ENCODE results near the gene VOPP1. TPM values are rescaled to one million over a fixed set of nuclear protein-coding genes. Genes with fewer than 3 reads are reported as not detected.

VOPP1 gene
- total RNA-seq, 1 experiment from 2014 or later = 30.3 TPM

- H2AFZ ChIP-seq (ENCODE audit: low read depth, low read length, poor library complexity, severe bottlenecking) = no peak overlapping the region
- no peak overlapping the region for H3K4me2 ChIP-seq (ENCODE audit: low read length)
- H3K9ac ChIP-seq (ENCODE audit: low read length) = no peak overlapping the region
- H3K4me1 ChIP-seq (ENCODE audit: control insufficient read depth in 1 of 2, insufficient read depth in 2 of 2, low read length in 2 of 2) = no peaks in the 10 kb centered on the region
- RAD21 ChIA-PET (ENCODE audit: low non-redundant PET in 1 of 2, low total read pairs in 2 of 2, uncharacterized antibody in 2 of 2, unreplicated experiment in 2 of 2) = no interaction called here
- no peaks in the 10 kb centered on the region for H3K79me2 ChIP-seq (ENCODE audit: insufficient read depth, low read length)
- no peaks in the 10 kb centered on the region for H3K27me3 ChIP-seq (ENCODE audit: insufficient read depth, low read length)
- no peak overlapping the region for H3K27ac ChIP-seq (ENCODE audit: low read depth, low read length)
- DNase-seq (ENCODE audit: low read depth, low spot score) (no peak), ATAC-seq (no peak)
- H3K9me3 ChIP-seq (ENCODE audit: control insufficient read depth in 1 of 2, insufficient read depth in 1 of 2, low read depth in 1 of 2, low read length in 2 of 2) = no peaks in the 10 kb centered on the region
- CTCF ChIA-PET = no interaction called here
- TF ChIP-seq ZFX (IDR thresholded peaks at IDR 0.05) (no peak), RAD21 (IDR thresholded peaks at IDR 0.05; ENCODE audit: low read depth) (no peak)
- H3K9me2 ChIP-seq (ENCODE audit: insufficient read depth) = no peaks in the 10 kb centered on the region
- no peak overlapping the region for H3K4me3 ChIP-seq (replicated peaks in 1 of 2; ENCODE audit: low read depth in 1 of 2, low read length in 2 of 2)
- BruUV-seq (replicated peaks) = no TSS peak
- H3K36me3 ChIP-seq (ENCODE audit: control insufficient read depth in 1 of 2, insufficient read depth in 2 of 2, low read length in 2 of 2) = no peaks in the 10 kb centered on the region
- POLR2A ChIA-PET = no interaction called here
- intact Hi-C loops (cut with micrococcal nuclease) = no loop called here
- H4K20me1 ChIP-seq (ENCODE audit: insufficient read depth) = no peaks in the 10 kb centered on the region
These were observed 95.2 kb downstream of the VOPP1 start for GRCh38 chr7:55476852-55477780.

- Histone ChIP-seq H3K9ac (ENCODE audit: low read length) (no peak overlapping the region), H3K36me3 (ENCODE audit: control insufficient read depth in 1 of 2, insufficient read depth in 2 of 2, low read length in 2 of 2) (no peaks in the 10 kb centered on the region), H3K4me2 (ENCODE audit: low read length) (no peak overlapping the region), H3K27ac (ENCODE audit: low read depth, low read length) (no peak overlapping the region), H3K27me3 (ENCODE audit: insufficient read depth, low read length) (no peaks in the 10 kb centered on the region), H3K4me3 (replicated peaks in 1 of 2; ENCODE audit: low read depth in 1 of 2, low read length in 2 of 2) (no peak overlapping the region), H3K9me3 (ENCODE audit: control insufficient read depth in 1 of 2, insufficient read depth in 1 of 2, low read depth in 1 of 2, low read length in 2 of 2) (no peaks in the 10 kb centered on the region), H4K20me1 (ENCODE audit: insufficient read depth) (no peaks in the 10 kb centered on the region), H3K9me2 (ENCODE audit: insufficient read depth) (no peaks in the 10 kb centered on the region), H3K79me2 (ENCODE audit: insufficient read depth, low read length) (no peaks in the 10 kb centered on the region), H2AFZ (ENCODE audit: low read depth, low read length, poor library complexity, severe bottlenecking) (no peak overlapping the region), H3K4me1 (ENCODE audit: control insufficient read depth in 1 of 2, insufficient read depth in 2 of 2, low read length in 2 of 2) (no peaks in the 10 kb centered on the region)
- no TSS peak for BruUV-seq (replicated peaks)
- ChIA-PET RAD21 (ENCODE audit: low non-redundant PET in 1 of 2, low total read pairs in 2 of 2, uncharacterized antibody in 2 of 2, unreplicated experiment in 2 of 2) (no interaction called here), POLR2A (no interaction called here), CTCF (no interaction called here)
- intact Hi-C loops (cut with micrococcal nuclease) = no loop called here
- no peak for DNase-seq (ENCODE audit: low read depth, low spot score)
- no peak for ATAC-seq
- TF ChIP-seq EGR1 (IDR thresholded peaks at IDR 0.05; ENCODE audit: low read depth) (no peak), TCF7L2 (IDR thresholded peaks at IDR 0.05; ENCODE audit: borderline replicate concordance, extremely low read depth, insufficient read depth, insufficient read length) (no peak), REST (IDR thresholded peaks at IDR 0.05; ENCODE audit: low read depth) (no peak), EZH2 (IDR thresholded peaks at IDR 0.05) (no peak), CBX3 (IDR thresholded peaks at IDR 0.05; ENCODE audit: low read depth) (no peak), YY1 (IDR thresholded peaks at IDR 0.05; ENCODE audit: extremely low read depth, insufficient replicate concordance, low read depth, low read length) (no peak), ZFX (IDR thresholded peaks at IDR 0.05) (no peak), SIN3A (IDR thresholded peaks at IDR 0.05; ENCODE audit: low read depth) (no peak), ZNF274 (IDR thresholded peaks at IDR 0.05; ENCODE audit: low read depth, low read length) (no peak), EZH2phosphoT487 (IDR thresholded peaks at IDR 0.05; ENCODE audit: borderline replicate concordance) (no peak)
These were observed 96.2 kb downstream of the VOPP1 start for GRCh38 chr7:55475855-55476803.

Data from HCT116 (cell line).